Esophagus mucosa (tissue), 1 donor: ENCODE measurements around the gene CTNND1. TPM values are rescaled to one million over a fixed set of nuclear protein-coding genes. Genes with fewer than 3 reads are reported as not detected.
"Not testable (repeated sequence)": the region's sequence is repeated elsewhere in the genome, so short reads cannot be mapped to it uniquely, and the experiment has no call there.

Experiments
- ATAC-seq: fragments of 200-7000 bp; cut with Tn5 transposase; one replicate; pipeline ENCODE4 v1.9.1; 2020
- total RNA-seq: library from RNA; stranded (reverse); gene quantifications from one replicate; pipeline ENCODE4 v1.2.4, GENCODE V29; 2023
- donor health status: DM: yes; HTN: yes; CAD: no.

The CTNND1 gene
- total RNA-seq = 323 TPM

- ATAC-seq = peak; percentile 98
Observed at GRCh38 chr11:57761301-57762234, at the start of gene CTNND1. CTNND1 (plus strand) TSS chr11:57761802; CDS start chr11:57791479, 29,677 bp downstream.

- peak; percentile 94 for ATAC-seq
Observed at GRCh38 chr11:57712256-57713150, 49.1 kb upstream of the CTNND1 start, which contains the start of gene TMX2. TMX2 (plus strand) TSS chr11:57712593; CDS start chr11:57712619, 26 bp downstream.

GRCh38 chr11:57713835-57714234 is 47.8 kb upstream of the CTNND1 start:
- ATAC-seq = no peak

GRCh38 chr11:57716726-57717125 is 44.9 kb upstream of the CTNND1 start:
- not testable (repeated sequence) for ATAC-seq

- no peak for ATAC-seq
Observed at GRCh38 chr11:57727185-57727584, 34.4 kb upstream of the CTNND1 start.

GRCh38 chr11:57728829-57729228 is 32.8 kb upstream of the CTNND1 start:
- ATAC-seq = no peak

GRCh38 chr11:57729479-57729878 is 32.1 kb upstream of the CTNND1 start:
- no peak for ATAC-seq

- ATAC-seq = no peak
Observed at GRCh38 chr11:57732661-57733060, 28.9 kb upstream of the CTNND1 start.

GRCh38 chr11:57735619-57736298 is 25.8 kb upstream of the CTNND1 start:
- ATAC-seq = peak; percentile 51

- ATAC-seq = peak; percentile 99
Observed at GRCh38 chr11:57741132-57742086, 20.2 kb upstream of the CTNND1 start, which contains the start of gene SELENOH. SELENOH (plus strand) TSS chr11:57741491; CDS start chr11:57741596, 105 bp downstream.

GRCh38 chr11:57742087-57742452 is 19.5 kb upstream of the CTNND1 start:
- no peak for ATAC-seq

GRCh38 chr11:57744357-57744756 is 17.2 kb upstream of the CTNND1 start:
- no peak for ATAC-seq

- ATAC-seq = no peak
Observed at GRCh38 chr11:57745206-57745605, 16.4 kb upstream of the CTNND1 start.

GRCh38 chr11:57746920-57747319 is 14.7 kb upstream of the CTNND1 start:
- ATAC-seq = no peak

GRCh38 chr11:57751176-57751575 is 10.4 kb upstream of the CTNND1 start:
- ATAC-seq = peak; percentile 36

- peak; percentile 83 for ATAC-seq
Observed at GRCh38 chr11:57751676-57752253, 9.8 kb upstream of the CTNND1 start, which contains the start of gene BTBD18. BTBD18 (minus strand) TSS chr11:57751819; CDS start chr11:57751188, 631 bp downstream.

GRCh38 chr11:57752954-57753353 is 8.6 kb upstream of the CTNND1 start:
- ATAC-seq = peak; percentile 20

- ATAC-seq = no peak
Observed at GRCh38 chr11:57758174-57758573, 3.4 kb upstream of the CTNND1 start.

GRCh38 chr11:57762235-57762861 is 746 bp downstream of the CTNND1 start:
- ATAC-seq = peak; percentile 24

- peak; percentile 56 for ATAC-seq
Observed at GRCh38 chr11:57763568-57763967, 2.0 kb downstream of the CTNND1 start.
